HK-2 (cell line): ENCODE results near the gene ARSB.

ENCODE experiments used
- DNase-seq: peaks from one replicate; pipeline ENCODE4 v3.0.0-alpha.2; 2018; ENCODE audit not compliant: unreplicated experiment

The ARSB gene

GRCh38 chr5:78806544-78806943 lies 178.6 kb downstream of the ARSB start:
- peak; percentile 37 for DNase-seq

DNA sequence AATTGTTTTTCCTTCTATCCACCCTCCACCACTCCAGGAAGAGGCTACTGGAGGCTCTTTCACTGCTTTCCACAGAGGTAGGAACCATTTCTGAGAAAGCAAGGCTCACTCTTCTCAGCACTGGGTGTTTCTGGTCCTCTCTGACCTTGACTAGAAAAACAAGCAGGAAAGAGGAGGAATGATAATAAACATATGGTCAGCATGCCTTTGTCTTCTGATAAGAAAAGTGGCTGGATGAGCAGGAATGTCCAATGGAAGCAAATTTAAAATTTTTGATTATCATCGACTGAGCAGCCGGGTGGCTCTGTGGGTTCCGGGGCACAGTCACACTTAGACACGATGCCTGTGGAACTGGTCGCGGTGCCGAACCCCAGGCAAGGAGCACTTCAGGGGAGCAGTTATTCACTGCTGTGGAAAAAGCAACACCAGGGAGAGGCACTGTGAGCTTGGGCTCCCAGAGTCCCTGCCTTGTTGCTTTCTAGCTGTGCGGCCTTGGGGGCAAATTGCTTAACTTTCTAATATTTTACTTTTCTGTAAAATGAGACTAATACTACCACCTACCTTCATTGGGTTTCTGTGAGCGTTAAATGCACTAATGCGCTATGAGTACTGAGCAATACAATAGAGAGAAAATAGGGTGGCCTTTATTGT lies 179.5 kb downstream of the ARSB start:
- DNase-seq = no peak

GRCh38 chr5:78804995-78805394 lies 180.1 kb downstream of the ARSB start:
- DNase-seq = no peak

- DNase-seq = no peak
Measured at GRCh38 chr5:78803941-78804340, 181.2 kb downstream of the ARSB start.

DNA sequence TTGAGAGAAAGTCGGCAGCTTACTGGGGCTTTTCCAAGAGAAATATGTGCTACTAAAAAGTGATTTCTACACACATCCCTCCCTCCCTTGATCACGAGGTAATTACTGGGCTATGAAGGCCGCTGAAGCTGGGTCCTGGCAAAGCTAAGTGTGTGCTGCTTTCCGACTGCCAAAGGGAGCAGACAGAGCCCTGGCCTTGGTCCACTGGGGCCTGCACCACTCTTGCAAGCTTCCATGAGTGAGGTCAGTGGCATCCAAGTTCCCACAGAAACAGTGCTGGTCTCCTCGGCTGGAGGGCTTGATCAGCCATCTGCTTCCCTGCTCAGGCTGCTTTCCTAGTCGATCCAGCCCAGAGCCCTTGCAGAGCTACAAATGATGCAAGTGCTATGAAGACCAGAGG lies 181.8 kb downstream of the ARSB start:
- no peak for DNase-seq

GRCh38 chr5:78801413-78801812 lies 183.7 kb downstream of the ARSB start:
- no peak for DNase-seq

DNA sequence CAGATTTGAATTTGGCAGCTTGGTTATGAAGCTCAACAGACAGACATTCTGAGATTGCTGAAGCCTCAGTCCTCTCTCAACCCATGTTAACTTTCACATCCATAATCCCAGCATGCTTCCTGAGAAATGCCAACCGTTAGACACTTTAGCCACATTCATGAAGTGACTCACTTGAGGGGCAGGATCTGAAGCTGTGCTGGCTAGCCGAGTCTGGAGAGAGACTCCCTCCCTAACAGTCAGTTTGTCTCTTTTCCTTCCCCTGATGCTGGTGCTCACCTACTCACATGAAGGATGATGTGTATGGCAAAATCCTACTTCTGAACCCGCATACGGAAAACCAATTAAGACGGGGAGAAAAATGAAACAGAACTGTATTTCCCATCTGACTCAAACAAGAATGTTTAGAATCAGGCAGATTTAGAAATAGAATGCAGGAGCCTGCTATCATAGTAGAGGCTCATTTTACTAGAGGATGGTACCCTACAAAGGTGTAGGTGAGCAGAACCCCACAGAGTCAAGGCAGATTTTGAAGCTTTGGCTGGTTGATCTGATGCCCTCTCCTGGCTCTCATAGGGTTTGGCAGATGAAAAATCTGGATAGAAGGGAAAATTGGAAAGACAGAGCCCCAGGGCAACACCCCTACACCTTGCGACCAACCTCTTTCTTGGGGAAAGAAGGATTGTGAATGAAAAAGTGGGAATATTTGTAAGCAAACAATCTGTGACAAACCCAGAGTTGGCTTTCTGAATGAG lies 185.7 kb downstream of the ARSB start:
- DNase-seq = no peak

DNA sequence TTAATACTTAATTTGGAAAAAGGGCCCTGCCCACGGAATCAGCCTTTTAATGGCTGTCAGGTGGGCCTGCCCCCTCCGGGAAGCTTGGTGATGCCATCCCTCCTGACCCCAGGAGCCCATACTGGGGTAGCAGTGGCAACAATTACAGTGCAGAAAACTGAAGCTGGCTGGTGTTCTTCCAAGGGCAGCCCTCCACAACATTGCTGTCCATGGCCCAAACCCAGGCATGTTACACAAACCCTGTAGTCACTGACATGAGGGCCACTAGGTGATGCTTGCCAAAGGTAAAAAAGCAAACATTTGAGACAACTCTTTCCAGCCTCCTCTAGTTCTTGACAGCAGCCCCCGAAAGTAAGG lies 186.5 kb downstream of the ARSB start:
- DNase-seq = no peak

GRCh38 chr5:78797936-78798672 lies 187.0 kb downstream of the ARSB start:
- no peak for DNase-seq

DNA sequence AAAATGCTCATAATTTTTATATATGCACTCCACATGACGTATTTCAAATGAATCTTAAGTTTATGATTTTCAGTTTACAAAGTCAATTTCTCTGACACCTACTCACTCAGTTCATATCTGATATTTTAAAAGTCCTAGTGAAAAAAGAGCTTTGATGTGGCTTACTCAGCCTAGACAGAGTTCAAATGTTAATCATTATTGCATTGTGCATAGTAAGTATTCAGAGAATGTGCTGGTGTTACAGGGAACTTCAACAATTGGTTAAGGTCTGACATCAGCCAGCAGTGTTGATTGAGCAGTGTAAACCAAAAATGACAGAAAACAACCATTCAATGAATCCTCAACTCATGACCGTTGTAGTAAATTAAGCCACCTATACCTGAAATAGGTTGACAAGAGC lies 189.4 kb downstream of the ARSB start:
- DNase-seq = no peak

DNA sequence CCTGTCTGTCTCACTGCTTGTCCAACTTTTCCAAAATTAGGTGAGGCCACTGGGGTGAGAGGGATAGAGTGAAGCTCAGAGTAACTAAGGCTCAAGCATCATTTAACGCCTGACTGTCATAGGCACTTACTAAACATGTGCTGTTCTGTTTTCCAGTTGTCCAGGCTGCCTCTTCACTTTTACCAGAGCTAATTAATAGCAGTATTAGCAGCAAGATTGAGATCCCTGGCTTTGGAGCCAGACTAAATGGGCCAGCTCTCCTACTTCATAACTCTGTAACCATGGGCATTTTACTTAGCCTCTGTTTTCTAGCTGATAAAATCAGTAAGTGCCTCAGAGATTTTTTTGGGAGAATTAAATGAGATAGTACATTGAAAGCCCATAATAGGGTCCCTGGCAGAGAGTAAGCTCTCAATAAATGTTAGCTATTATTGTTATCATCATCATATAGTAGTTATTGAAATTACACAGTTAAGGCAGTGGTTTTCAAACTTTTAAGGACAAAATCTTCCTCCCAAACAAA lies 190.4 kb downstream of the ARSB start:
- no peak for DNase-seq

GRCh38 chr5:78793907-78794662 lies 191.0 kb downstream of the ARSB start:
- DNase-seq = no peak

DNA sequence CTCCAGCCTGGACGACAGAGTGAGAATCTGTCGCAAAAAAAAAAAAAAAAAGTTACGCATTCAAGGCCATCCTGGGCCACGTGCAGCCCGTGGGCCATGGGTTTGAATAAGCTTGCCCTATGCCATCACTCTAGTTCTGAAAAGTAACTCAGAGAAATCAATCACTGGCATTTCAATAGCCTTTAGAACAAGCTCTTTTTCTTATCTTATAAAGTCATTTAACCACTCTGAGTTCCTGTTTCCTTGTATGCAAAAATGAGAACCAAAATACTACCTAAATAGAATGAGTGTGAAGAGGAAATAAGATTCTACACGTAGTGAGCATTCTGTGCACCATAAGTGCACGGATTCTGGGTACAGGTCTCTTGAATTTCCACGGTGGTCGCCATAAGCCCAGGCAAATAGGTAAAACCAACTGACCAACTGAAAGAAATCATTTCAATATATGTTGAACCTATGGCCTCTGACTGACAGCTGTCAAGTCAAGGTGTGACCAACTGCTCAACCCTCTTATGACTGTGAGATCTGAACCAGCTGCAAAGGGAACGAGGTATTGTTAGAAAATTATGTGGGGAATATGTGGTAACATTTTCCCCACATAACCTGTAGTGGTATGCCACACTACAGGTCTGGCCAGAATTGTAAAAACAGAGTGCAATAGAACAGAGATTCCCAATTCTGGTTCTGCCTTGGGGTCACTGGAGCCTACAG lies 192.6 kb downstream of the ARSB start:
- no peak for DNase-seq

- DNase-seq = no peak
Measured at GRCh38 chr5:78791501-78792100, 193.5 kb downstream of the ARSB start.

- no peak for DNase-seq
Measured at GRCh38 chr5:78787783-78788182, 197.3 kb downstream of the ARSB start.

DNA sequence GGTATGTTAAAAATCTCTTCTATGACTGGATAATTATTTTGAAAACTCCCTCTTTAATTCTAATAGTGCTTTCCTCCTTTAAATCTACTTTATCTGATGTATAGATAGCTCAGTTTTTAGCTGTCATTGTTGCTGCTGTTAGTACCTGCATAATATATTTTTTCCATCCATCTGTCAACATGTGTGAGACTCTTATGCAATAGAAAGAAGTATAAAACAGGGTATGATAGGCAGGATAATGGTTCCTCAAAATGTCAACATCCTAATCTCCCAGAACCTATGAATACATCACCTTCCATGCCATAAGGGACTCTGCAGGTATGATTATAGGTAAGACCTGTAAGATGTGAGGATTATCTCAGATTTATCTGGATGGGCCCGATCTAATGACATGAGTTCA lies 199.7 kb downstream of the ARSB start:
- DNase-seq = no peak

GRCh38 chr5:78783434-78784130 lies 201.5 kb downstream of the ARSB start:
- no peak for DNase-seq

DNA sequence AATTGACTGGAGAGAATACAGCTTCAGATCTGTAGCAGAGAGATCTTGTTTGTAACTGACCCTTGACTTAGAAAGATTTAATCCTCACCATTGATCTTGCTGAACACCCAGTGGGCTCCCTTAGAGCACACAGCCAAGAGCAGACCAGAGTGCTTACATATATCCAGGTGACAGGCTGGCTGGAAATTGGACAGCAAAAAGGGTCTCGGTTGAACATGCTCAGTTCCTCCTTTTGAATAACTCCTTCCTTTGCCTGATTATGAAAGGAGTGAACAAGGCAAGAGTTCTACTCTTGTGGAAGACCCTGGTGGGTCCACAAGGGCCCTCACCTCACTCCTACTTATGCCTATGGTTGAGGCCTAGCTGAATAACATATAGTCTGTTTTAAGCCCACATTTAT lies 202.4 kb downstream of the ARSB start:
- DNase-seq = no peak

- no peak for DNase-seq
Measured at GRCh38 chr5:78781611-78782286, 203.4 kb downstream of the ARSB start.
